H54 (cell line): ENCODE data around the gene ZNF763.
"Not testable (repeated sequence)": the region's sequence is repeated elsewhere in the genome, so short reads cannot be mapped to it uniquely, and the experiment has no call there.

Source experiments
- DNase-seq: peaks from one replicate; pipeline ENCODE4 v3.0.0; 2011; ENCODE audit warnings: low spot score, mixed read lengths; ENCODE audit not compliant: insufficient read length
- FAIRE-seq: peaks from 3 replicates; lab custom pipeline; 2011; peaks lifted over from hg19 to GRCh38; lab: Jason Lieb, UNC
- POLR2A ChIP-seq: IDR thresholded peaks from 2 replicates; pipeline ENCODE4 v1.6.1; 2011; ENCODE audit warnings: low read depth, mild to moderate bottlenecking, low read length

ZNF763 gene

GRCh38 chr19:11964858-11965645, at the start of gene ZNF763:
Gene ZNF763, plus strand, starts transcription at chr19:11965040. Its CDS starts 169 bp downstream, at chr19:11965209.
- DNase-seq, result peak; percentile 66
- FAIRE-seq, result no peak
- no peak for TF ChIP-seq POLR2A

GRCh38 chr19:11921852-11922495, 42.9 kb upstream of the ZNF763 start:
- FAIRE-seq (no peak), DNase-seq (no peak)
- no peak for TF ChIP-seq POLR2A

GRCh38 chr19:11924886-11925650, 39.8 kb upstream of the ZNF763 start, which contains the start of gene ZNF700:
Gene ZNF700, plus strand, starts transcription at chr19:11925107. Its CDS starts 104 bp downstream, at chr19:11925211.
- peak; percentile 60 for TF ChIP-seq POLR2A
- FAIRE-seq (peak; percentile 73), DNase-seq (peak; percentile 82)

- FAIRE-seq, DNase-seq: not testable (repeated sequence)
Observed at GRCh38 chr19:11925651-11926187, 39.1 kb upstream of the ZNF763 start.

- no peak for TF ChIP-seq POLR2A
- FAIRE-seq (no peak), DNase-seq (no peak)
Observed at GRCh38 chr19:11927227-11927626, 37.6 kb upstream of the ZNF763 start.

- FAIRE-seq, result no peak
- DNase-seq, result no peak
- TF ChIP-seq POLR2A, result no peak
Observed at GRCh38 chr19:11931051-11931450, 33.8 kb upstream of the ZNF763 start.

- FAIRE-seq (no peak), DNase-seq (no peak)
- no peak for TF ChIP-seq POLR2A
Observed at GRCh38 chr19:11931513-11931912, 33.3 kb upstream of the ZNF763 start.

GRCh38 chr19:11935829-11936228, 29.0 kb upstream of the ZNF763 start:
- FAIRE-seq, DNase-seq: not testable (repeated sequence)

GRCh38 chr19:11938383-11938782, 26.5 kb upstream of the ZNF763 start:
- not testable (repeated sequence) for DNase-seq

GRCh38 chr19:11941361-11941887, 23.4 kb upstream of the ZNF763 start:
- DNase-seq, FAIRE-seq: not testable (repeated sequence)

More at GRCh38 chr19:11938383-11938782, 26.5 kb upstream of the ZNF763 start:
- not testable (repeated sequence) for FAIRE-seq

GRCh38 chr19:11942008-11942842, 22.6 kb upstream of the ZNF763 start:
- FAIRE-seq (no peak), DNase-seq (no peak)
- no peak for TF ChIP-seq POLR2A

GRCh38 chr19:11942843-11943108, 22.1 kb upstream of the ZNF763 start:
- FAIRE-seq, result no peak
- no peak for DNase-seq
- no peak for TF ChIP-seq POLR2A

GRCh38 chr19:11944656-11945055, 20.2 kb upstream of the ZNF763 start:
- FAIRE-seq (no peak), DNase-seq (no peak)
- no peak for TF ChIP-seq POLR2A
